ENCODE results near the gene DNAAF1. TPM values are rescaled to one million over a fixed set of nuclear protein-coding genes. Genes with fewer than 3 reads are reported as not detected.
"Not testable (repeated sequence)": the region's sequence is repeated elsewhere in the genome, so short reads cannot be mapped to it uniquely, and the experiment has no call there.

The DNAAF1 gene
- 1 to 10 TPM in 2 of 3 donors, under 1 TPM in 1; 0.94 to 1.6 (median 1.6) TPM for polyA plus RNA-seq

- 0% methylated on average over 64 to 89 of the region's 89 CpGs for WGBS, 3 donors
- H3K27ac ChIP-seq (ENCODE audit: low read depth, low read length) = no peak within 1 kb of the TSS
Observed at GRCh38 chr16:84144859-84145639, at the start of gene DNAAF1, which contains the start of gene HSDL1. TSS of gene DNAAF1 (plus strand) at chr16:84145308. CDS start at chr16:84145441, 133 bp downstream. TSS of gene HSDL1 (minus strand) at chr16:84145177. CDS start at chr16:84131321, 13,856 bp downstream.

GRCh38 chr16:84095466-84095865 lies 49.6 kb upstream of the DNAAF1 start:
- no peak overlapping the region for H3K27ac ChIP-seq (ENCODE audit: low read depth, low read length)
- 87 to 94% (median 93%) methylated on average over 14 of the region's 14 CpGs for WGBS, 3 donors

GRCh38 chr16:84096447-84097005 lies 48.6 kb upstream of the DNAAF1 start:
- WGBS, 3 donors = 52 to 84% (median 83%) methylated on average over 4 of the region's 4 CpGs
- no peak overlapping the region for H3K27ac ChIP-seq (ENCODE audit: low read depth, low read length)

GRCh38 chr16:84098939-84099338 lies 46.2 kb upstream of the DNAAF1 start:
- no peak overlapping the region for H3K27ac ChIP-seq (ENCODE audit: low read depth, low read length)
- whole genome bisulfite sequencing, 3 donors = 95 to 98% (median 97%) methylated on average over 7 of the region's 7 CpGs

- H3K27ac ChIP-seq (ENCODE audit: low read depth, low read length) = no peak overlapping the region
- 58 to 69% (median 62%) methylated on average over 5 of the region's 5 CpGs for WGBS, 3 donors
Observed at GRCh38 chr16:84103678-84104077, 41.4 kb upstream of the DNAAF1 start.

- whole genome bisulfite sequencing, 3 donors = 76 to 84% (median 76%) methylated on average over 3 of the region's 3 CpGs
- H3K27ac ChIP-seq (ENCODE audit: low read depth, low read length) = no peak overlapping the region
Observed at GRCh38 chr16:84104231-84104630, 40.9 kb upstream of the DNAAF1 start.

- no peak overlapping the region for H3K27ac ChIP-seq (ENCODE audit: low read depth, low read length)
- 77 to 82% (median 80%) methylated on average over 12 of the region's 12 CpGs for WGBS, 3 donors
Observed at GRCh38 chr16:84105301-84105815, 39.8 kb upstream of the DNAAF1 start.

DNA sequence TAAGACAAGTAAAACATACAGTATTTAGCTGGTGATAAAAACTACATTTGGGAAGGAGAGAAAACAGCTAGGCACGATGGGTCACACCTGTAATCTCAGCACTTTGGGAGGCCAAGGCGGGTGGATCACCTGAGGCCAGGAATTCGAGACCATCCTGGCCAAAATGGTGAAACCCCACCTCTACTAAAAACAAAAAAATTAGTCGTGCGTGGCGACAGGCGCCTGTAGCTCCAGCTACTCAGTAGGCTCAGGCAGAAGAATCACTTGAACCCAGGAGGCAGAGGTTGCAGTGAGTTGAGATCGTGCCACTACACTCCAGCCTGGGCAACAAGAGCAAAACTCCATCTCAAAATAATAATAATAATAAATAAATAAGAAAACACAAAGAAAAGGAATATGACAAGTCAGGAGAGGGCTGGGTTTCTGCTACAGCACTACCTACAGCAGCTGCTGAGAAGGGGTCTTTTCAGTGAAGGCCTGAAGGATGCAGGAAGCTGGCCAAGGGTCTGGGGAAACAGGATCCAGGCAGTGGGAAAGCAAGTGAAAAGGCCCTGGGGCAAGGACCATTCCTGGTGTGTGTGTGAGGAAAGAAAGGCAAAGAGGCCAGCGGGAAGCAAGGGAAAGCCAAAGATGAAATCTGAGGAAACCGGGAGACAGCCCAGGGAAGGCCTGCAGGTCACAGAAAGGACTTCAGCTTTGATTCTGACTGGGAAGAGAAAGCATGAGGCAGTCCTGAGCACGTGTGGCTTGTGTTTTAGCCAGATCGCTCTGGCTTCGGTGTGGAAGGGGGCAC lies 39.0 kb upstream of the DNAAF1 start:
- no peak overlapping the region for H3K27ac ChIP-seq (ENCODE audit: low read depth, low read length)
- 88 to 91% (median 89%) methylated on average over 13 of the region's 13 CpGs for WGBS, 3 donors

DNA sequence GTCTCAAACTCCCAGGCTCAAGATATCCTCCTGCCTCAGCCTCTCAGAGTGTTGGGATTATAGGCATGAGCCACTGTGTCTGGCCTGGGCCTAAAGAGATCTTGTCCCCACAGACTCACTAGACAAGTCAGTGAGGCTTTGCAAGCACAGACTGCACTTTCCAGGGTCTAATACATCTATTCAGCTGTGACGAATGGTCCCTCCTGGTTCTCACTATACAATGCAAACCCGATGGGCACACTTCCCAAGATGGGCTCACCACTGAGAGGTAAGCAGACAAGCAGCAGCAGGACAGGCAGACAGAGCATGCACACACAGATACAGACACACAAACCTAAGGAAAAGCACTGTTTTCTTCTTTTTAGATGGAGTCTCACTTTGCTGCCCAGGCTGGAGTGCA lies 37.2 kb upstream of the DNAAF1 start:
- WGBS, 3 donors = 76 to 90% (median 82%) methylated on average over 2 of the region's 2 CpGs
- no peak overlapping the region for H3K27ac ChIP-seq (ENCODE audit: low read depth, low read length)

DNA sequence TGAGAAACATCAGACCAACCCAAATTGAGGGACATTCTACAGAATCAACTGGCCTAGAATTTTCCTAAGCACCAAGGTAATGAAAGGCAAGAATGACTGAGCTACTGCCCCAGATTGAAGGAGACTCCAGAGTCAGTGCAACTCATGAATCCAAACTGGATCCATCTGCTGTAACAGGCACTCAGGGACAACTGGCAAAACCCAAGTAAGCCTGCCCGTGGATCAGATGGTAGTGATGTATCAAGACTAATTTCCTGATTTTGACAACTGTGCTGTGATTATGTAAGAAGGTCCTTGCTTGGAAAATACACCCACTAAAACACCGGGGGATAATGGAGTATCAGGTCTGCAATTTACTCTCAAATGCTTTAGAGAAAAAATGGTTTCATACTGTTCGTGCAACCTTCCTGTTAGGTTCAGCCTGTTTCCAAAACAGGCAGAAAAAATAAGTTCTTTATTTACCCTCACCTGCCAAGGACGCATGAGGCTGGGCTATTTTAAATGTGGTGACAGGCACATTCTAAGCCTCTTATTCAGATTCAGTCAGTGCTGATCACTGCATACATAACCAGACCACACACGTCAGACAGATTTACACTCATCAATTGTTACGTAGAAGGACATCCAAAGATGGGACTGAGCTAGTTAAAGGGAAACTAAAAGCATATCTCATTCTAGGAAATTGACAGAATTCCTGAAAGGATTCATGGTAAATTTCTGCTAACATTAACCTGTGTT lies 35.3 kb upstream of the DNAAF1 start:
- no peak overlapping the region for H3K27ac ChIP-seq (ENCODE audit: low read depth, low read length)
- 37 to 65% (median 65%) methylated on average over 6 of the region's 6 CpGs for WGBS, 3 donors

DNA sequence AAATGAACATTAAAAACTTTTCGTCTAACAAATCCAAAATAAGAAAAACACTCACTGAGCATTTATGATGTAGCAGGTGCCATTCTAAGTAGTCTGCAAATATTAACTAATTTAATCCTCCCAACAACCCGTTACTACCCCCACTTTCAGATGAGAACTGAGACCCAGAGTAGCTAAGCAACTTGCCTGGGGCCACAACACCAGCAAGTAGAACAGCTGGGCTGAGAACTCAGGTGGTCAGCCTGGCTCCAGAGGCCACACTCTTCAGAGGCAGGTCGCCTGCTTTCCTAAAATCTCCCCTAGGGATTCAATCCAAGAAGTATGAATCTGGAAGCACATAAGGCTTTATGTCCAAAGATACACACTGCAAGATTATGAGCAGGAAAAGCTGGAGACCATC lies 34.6 kb upstream of the DNAAF1 start:
- no peak overlapping the region for H3K27ac ChIP-seq (ENCODE audit: low read depth, low read length)
- 77 to 92% (median 80%) methylated on average over 3 of the region's 3 CpGs for WGBS, 3 donors

- WGBS, 3 donors = 53 to 76% (median 64%) methylated on average over 3 of the region's 3 CpGs
- no peak overlapping the region for H3K27ac ChIP-seq (ENCODE audit: low read depth, low read length)
Observed at GRCh38 chr16:84111525-84111924, 33.6 kb upstream of the DNAAF1 start.

DNA sequence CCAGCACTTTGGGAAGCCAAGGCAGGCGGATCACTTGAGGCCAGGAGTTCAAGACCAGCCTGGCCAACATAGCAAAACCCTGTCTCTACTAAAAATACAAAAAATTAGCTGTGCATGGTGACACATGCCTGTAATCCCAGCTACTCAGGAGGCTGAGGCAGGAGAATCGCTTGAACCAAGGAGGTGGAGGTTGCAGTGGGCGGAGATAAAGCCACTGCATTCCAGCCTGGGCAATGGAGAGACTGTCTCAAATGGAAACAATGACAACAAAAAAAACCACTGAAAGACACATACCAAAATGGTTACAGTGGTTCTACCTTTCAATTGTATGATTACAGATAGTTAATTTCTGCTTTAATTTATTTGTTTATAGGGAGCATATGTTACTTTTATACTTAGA lies 33.2 kb upstream of the DNAAF1 start:
- H3K27ac ChIP-seq (ENCODE audit: low read depth, low read length) = not testable (repeated sequence)
- 96 to 99% (median 98%) methylated on average over 3 of the region's 3 CpGs for WGBS, 3 donors

GRCh38 chr16:84115919-84116719 lies 29.0 kb upstream of the DNAAF1 start:
- 1 to 2% (median 1%) methylated on average over 54 to 57 of the region's 57 CpGs for WGBS, 3 donors
- H3K27ac ChIP-seq (ENCODE audit: low read depth, low read length) = no peak overlapping the region

DNA sequence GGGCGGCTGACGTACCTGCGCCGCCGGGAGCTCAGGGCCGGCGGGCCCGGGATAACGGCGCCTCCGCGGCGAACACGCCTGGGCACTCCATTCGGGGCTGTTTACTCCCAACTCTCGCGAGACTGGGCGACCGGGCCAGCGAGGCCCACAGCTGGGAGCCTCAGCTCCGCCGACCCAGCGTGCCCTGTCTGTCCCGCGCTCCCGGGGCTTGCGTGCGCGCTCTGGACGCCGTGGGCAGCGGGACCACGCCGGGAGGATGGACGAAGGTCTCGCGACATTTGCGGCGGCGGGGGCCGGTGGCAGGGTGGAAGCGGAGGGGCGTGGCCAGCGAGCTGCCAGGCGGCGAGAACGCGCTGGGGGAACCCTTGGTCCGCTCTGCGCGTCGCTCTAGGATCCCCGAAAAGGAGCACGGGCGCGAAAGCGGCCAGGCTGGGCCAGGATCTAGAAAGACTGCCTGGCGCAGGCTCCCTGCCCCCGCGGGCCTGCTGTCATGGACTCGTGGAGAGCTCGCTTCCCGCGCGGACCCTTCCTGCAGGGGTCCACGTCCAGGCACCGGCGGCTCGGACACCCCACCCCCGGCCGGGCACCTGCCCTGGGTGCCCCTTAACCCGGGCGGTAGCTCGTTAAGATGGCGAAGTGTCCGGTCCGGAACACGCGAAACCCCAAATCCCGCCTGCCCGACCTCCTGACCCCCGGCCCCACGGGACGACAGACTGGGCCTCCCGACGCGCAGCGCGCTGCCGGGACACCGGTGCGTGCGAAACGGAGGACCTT lies 28.2 kb upstream of the DNAAF1 start, which contains the start of gene MBTPS1:
MBTPS1 (minus strand) TSS at position 223 of the 774 bp plus-strand sequence. CDS start 15,159 bp downstream, outside the sequence.
- H3K27ac ChIP-seq (ENCODE audit: low read depth, low read length) = no peak within 1 kb of the TSS
- WGBS, 3 donors = 0 to 1% (median 1%) methylated on average over 75 to 94 of the region's 94 CpGs

DNA sequence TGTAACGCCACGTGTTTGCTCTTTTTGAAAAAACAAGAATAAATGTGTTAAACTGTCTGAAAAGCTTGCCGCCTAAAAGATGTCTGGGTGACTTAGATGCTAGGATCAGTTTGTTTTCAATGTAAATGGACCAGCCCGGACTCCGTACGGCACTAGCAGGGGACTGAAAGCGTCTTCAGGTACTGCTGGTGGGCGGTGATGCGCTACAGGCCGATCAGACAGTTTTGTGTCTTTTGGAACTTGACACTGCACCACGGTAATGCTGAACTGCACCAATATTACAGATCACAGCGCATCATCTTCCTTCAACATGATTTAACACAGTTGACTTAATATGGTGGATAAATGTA lies 27.6 kb upstream of the DNAAF1 start:
- 8 to 10% (median 9%) methylated on average over 12 of the region's 12 CpGs for WGBS, 3 donors

GRCh38 chr16:84118315-84118714 lies 26.8 kb upstream of the DNAAF1 start:
- WGBS, 3 donors = 90 to 94% (median 93%) methylated on average over 5 of the region's 5 CpGs
- H3K27ac ChIP-seq (ENCODE audit: low read depth, low read length) = not testable (repeated sequence)

More for the DNA sequence above, 27.6 kb upstream of the DNAAF1 start:
- no peak overlapping the region for H3K27ac ChIP-seq (ENCODE audit: low read depth, low read length)
